HL-60 (cell line): Measurements from ENCODE around the gene TAS1R1.

Experiments
- POLR2AphosphoS5 ChIP-seq: IDR thresholded peaks from 2 replicates; pipeline ENCODE4 v1.6.1; 2012; ENCODE audit warnings: low read depth
- TF ChIP-seq, protein P1 (sequence below): IDR thresholded peaks from one replicate; pipeline ENCODE4 v1.5.1; 2011; ENCODE audit warnings: low read length, control low read depth, inconsistent platforms; ENCODE audit not compliant: insufficient read depth

DNA sequence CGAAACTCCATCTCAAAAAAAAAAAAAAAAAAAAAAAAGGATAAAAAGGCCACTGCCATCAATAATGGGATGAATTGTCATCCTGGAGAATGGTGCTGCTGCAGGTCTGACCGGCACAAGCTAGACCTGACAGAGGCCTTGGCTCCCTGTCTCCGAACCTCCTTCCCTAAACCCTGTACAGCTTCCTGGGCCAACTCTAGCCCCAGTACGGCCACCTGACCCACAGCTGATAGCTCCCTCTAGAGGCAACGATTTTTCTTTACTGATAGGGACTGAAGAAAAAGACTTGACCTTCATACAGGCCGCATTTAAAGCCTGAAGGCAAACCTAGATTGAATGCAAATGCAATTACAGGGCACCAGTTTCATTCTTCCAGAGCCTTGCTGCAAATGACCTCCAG lies 31.5 kb upstream of the TAS1R1 start:
- TF ChIP-seq, protein P1, sequence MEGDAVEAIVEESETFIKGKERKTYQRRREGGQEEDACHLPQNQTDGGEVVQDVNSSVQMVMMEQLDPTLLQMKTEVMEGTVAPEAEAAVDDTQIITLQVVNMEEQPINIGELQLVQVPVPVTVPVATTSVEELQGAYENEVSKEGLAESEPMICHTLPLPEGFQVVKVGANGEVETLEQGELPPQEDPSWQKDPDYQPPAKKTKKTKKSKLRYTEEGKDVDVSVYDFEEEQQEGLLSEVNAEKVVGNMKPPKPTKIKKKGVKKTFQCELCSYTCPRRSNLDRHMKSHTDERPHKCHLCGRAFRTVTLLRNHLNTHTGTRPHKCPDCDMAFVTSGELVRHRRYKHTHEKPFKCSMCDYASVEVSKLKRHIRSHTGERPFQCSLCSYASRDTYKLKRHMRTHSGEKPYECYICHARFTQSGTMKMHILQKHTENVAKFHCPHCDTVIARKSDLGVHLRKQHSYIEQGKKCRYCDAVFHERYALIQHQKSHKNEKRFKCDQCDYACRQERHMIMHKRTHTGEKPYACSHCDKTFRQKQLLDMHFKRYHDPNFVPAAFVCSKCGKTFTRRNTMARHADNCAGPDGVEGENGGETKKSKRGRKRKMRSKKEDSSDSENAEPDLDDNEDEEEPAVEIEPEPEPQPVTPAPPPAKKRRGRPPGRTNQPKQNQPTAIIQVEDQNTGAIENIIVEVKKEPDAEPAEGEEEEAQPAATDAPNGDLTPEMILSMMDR: peak; percentile 25
- no peak for TF ChIP-seq POLR2AphosphoS5
